ENCODE data around the gene CRY1. TPM values are rescaled to one million over a fixed set of nuclear protein-coding genes. Genes with fewer than 3 reads are reported as not detected.

CRY1 gene
- polyA plus RNA-seq, 1 donor (not counting 4 experiments of a cell fraction or from before 2014, with no cell fraction given), result 10.0 TPM

DNA sequence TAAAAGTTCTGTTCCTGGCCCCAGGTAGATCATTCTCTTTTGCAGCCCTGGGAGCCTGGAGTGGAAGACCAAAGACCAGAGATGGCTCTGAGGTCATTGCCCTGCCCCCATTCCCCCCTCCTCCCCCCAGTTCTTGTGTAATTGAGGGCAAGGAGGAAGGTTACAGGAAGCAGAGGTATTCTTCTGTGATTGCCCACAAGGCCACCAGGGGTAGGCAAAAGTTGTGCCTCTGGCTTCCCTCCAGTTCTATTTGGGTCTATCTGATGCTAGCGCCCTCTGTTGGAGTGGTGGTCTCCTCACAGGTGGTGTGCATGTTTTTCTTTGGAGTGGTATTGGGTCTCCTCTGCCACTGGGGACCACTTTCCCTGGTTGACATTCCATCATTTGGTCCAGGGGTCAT, 41.2 kb upstream of the CRY1 start:
- no peaks in the 10 kb centered on the region for H3K36me3 ChIP-seq (ENCODE audit: control insufficient read depth in 2 of 2, extremely low read depth in 1 of 2, insufficient read depth in 2 of 2, low read length in 2 of 2)
- H3K9ac ChIP-seq (ENCODE audit: control insufficient read depth, extremely low read depth, insufficient read depth, low read length), result no peak overlapping the region
- H4K20me1 ChIP-seq (ENCODE audit: control insufficient read depth, extremely low read depth, insufficient read depth, low read length), result no peaks in the 10 kb centered on the region
- H2AFZ ChIP-seq (ENCODE audit: control insufficient read depth, low read length), result no peak overlapping the region
- H3K27me3 ChIP-seq (ENCODE audit: control insufficient read depth, extremely low read depth, insufficient read depth, low read length), result no peaks in the 10 kb centered on the region
- no peak overlapping the region for H3K4me2 ChIP-seq (ENCODE audit: control insufficient read depth, extremely low read depth, insufficient read depth, low read depth, low read length)
- no peaks in the 10 kb centered on the region for H3K79me2 ChIP-seq (ENCODE audit: control insufficient read depth, insufficient read depth, low read length)
- H3K27ac ChIP-seq (ENCODE audit: control insufficient read depth, insufficient read depth, low read length), result no peak overlapping the region
- H3K9me3 ChIP-seq (ENCODE audit: control insufficient read depth, low read depth, low read length), result no peaks in the 10 kb centered on the region
- no peaks in the 10 kb centered on the region for H3K4me1 ChIP-seq (ENCODE audit: control insufficient read depth, extremely low read depth, insufficient read depth, low read length)
- no peaks in the 10 kb centered on the region for H3K9me1 ChIP-seq (ENCODE audit: control insufficient read depth, extremely low read depth, insufficient read depth, low read length)
- FAIRE-seq (no peak), DNase-seq (ENCODE audit: low read depth, low spot score) (no peak)
- H3K4me3 ChIP-seq (ENCODE audit: control insufficient read depth in 2 of 3, extremely low read depth in 1 of 3, insufficient read depth in 2 of 3, low read depth in 1 of 3, low read length in 3 of 3), result no peak overlapping the region
- dilution Hi-C loops (cut with MboI; ENCODE audit: extremely low pct_ligation_motif_present, low sequenced_read_pairs), result no loop called here
- no peak for TF ChIP-seq EZH2 (IDR thresholded peaks at IDR 0.05; ENCODE audit: low read length)
- TF ChIP-seq, protein P1, sequence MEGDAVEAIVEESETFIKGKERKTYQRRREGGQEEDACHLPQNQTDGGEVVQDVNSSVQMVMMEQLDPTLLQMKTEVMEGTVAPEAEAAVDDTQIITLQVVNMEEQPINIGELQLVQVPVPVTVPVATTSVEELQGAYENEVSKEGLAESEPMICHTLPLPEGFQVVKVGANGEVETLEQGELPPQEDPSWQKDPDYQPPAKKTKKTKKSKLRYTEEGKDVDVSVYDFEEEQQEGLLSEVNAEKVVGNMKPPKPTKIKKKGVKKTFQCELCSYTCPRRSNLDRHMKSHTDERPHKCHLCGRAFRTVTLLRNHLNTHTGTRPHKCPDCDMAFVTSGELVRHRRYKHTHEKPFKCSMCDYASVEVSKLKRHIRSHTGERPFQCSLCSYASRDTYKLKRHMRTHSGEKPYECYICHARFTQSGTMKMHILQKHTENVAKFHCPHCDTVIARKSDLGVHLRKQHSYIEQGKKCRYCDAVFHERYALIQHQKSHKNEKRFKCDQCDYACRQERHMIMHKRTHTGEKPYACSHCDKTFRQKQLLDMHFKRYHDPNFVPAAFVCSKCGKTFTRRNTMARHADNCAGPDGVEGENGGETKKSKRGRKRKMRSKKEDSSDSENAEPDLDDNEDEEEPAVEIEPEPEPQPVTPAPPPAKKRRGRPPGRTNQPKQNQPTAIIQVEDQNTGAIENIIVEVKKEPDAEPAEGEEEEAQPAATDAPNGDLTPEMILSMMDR (optimal IDR thresholded peaks at IDR 0.05 in 1 of 3, IDR thresholded peaks at IDR 0.05 in 1 of 3, conservative IDR thresholded peaks at IDR 0.05 in 1 of 3; ENCODE audit: extremely low read depth in 1 of 3, insufficient read depth in 2 of 3, low read length in 3 of 3), result peak; percentile 36 to 52 (median 44)

DNA sequence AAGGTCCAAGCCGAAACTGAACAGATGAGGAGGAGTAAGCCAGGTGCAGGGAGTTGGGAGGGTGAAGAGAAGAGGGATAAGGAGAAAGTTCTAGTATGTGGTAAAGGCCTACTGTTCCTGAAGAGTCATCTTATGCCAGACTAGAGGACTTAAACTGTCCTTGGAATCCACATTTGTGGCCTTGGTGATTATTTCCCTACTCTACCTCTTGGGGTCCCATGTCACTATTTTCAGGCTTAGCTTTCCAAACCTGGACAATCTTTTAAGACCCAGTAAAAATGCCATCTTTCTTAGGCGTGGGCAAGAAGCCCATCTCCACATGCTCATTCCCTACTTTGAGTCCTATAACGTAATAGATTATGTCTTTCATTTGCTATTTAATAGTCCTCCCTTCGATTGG, 40.1 kb upstream of the CRY1 start:
- DNase-seq (ENCODE audit: low read depth, low spot score), result no peak
- H3K4me3 ChIP-seq (ENCODE audit: control insufficient read depth in 2 of 3, extremely low read depth in 1 of 3, insufficient read depth in 2 of 3, low read depth in 1 of 3, low read length in 3 of 3), result no peak overlapping the region
- H3K9me1 ChIP-seq (ENCODE audit: control insufficient read depth, extremely low read depth, insufficient read depth, low read length), result no peaks in the 10 kb centered on the region
- no peaks in the 10 kb centered on the region for H3K79me2 ChIP-seq (ENCODE audit: control insufficient read depth, insufficient read depth, low read length)
- no peak overlapping the region for H3K4me2 ChIP-seq (ENCODE audit: control insufficient read depth, extremely low read depth, insufficient read depth, low read depth, low read length)
- H3K4me1 ChIP-seq (ENCODE audit: control insufficient read depth, extremely low read depth, insufficient read depth, low read length), result no peaks in the 10 kb centered on the region
- TF ChIP-seq, protein P1 (optimal IDR thresholded peaks at IDR 0.05 in 1 of 3, IDR thresholded peaks at IDR 0.05 in 1 of 3, conservative IDR thresholded peaks at IDR 0.05 in 1 of 3; ENCODE audit: extremely low read depth in 1 of 3, insufficient read depth in 2 of 3, low read length in 3 of 3), result no peak
- TF ChIP-seq EZH2 (IDR thresholded peaks at IDR 0.05; ENCODE audit: low read length), result no peak
- no peaks in the 10 kb centered on the region for H3K9me3 ChIP-seq (ENCODE audit: control insufficient read depth, low read depth, low read length)
- no peaks in the 10 kb centered on the region for H3K27me3 ChIP-seq (ENCODE audit: control insufficient read depth, extremely low read depth, insufficient read depth, low read length)
- H3K36me3 ChIP-seq (ENCODE audit: control insufficient read depth in 2 of 2, extremely low read depth in 1 of 2, insufficient read depth in 2 of 2, low read length in 2 of 2), result no peaks in the 10 kb centered on the region
- FAIRE-seq, result no peak
- dilution Hi-C loops (cut with MboI; ENCODE audit: extremely low pct_ligation_motif_present, low sequenced_read_pairs), result no loop called here
- no peak overlapping the region for H3K27ac ChIP-seq (ENCODE audit: control insufficient read depth, insufficient read depth, low read length)
- no peaks in the 10 kb centered on the region for H4K20me1 ChIP-seq (ENCODE audit: control insufficient read depth, extremely low read depth, insufficient read depth, low read length)
- no peak overlapping the region for H3K9ac ChIP-seq (ENCODE audit: control insufficient read depth, extremely low read depth, insufficient read depth, low read length)
- H2AFZ ChIP-seq (ENCODE audit: control insufficient read depth, low read length), result no peak overlapping the region
